Activated CD4-positive, alpha-beta T cell treated with anti-CD3 and anti-CD28 coated beads, Interleukin-2, amount 10 ng/mL, durations not matched to agents 7 days and 5 days (primary cell): Measurements from ENCODE around the gene SYT14. TPM values are rescaled to one million over a fixed set of nuclear protein-coding genes. Genes with fewer than 3 reads are reported as not detected.
"Not testable (repeated sequence)": the region's sequence is repeated elsewhere in the genome, so short reads cannot be mapped to it uniquely, and the experiment has no call there.

Source experiments
- CTCF ChIA-PET: fragments of 350-600 bp; sonication (Branson Sonifier 250); formaldehyde crosslinking; loops from one replicate; lab custom pipeline; 2021; ENCODE audit warnings: antibody characterized with exemption; lab: Charles Lee
- POLR2A ChIA-PET: fragments of 350-600 bp; sonication (Branson Sonifier 250); formaldehyde crosslinking; loops from one replicate; lab custom pipeline; 2021; ENCODE audit warnings: antibody characterized with exemption; lab: Charles Lee
- DNase-seq: peaks from one replicate; pipeline ENCODE4 v3.0.0-alpha.2; 2020
- H3K27ac Mint-ChIP-seq: one replicate; pipeline ENCODE4 v1.8.0; 2021; ENCODE audit warnings: mild to moderate bottlenecking, moderate library complexity, mixed read lengths
- H3K27me3 Mint-ChIP-seq: one replicate; pipeline ENCODE4 v1.8.0; 2021; ENCODE audit warnings: mixed read lengths
- H3K36me3 Mint-ChIP-seq: one replicate; pipeline ENCODE4 v1.8.0; 2021; ENCODE audit warnings: low read depth, mixed read lengths
- H3K4me1 Mint-ChIP-seq: one replicate; pipeline ENCODE4 v1.8.0; 2021; ENCODE audit warnings: mixed read lengths
- H3K4me3 Mint-ChIP-seq: one replicate; pipeline ENCODE4 v1.8.0; 2021; ENCODE audit warnings: mild to moderate bottlenecking, moderate library complexity, mixed read lengths
- H3K9me3 Mint-ChIP-seq: one replicate; pipeline ENCODE4 v1.8.0; 2021; ENCODE audit warnings: mixed read lengths
- total RNA-seq, 2 experiments: library from RNA; stranded (reverse); gene quantifications; one replicate each; pipeline ENCODE4 v1.2.3, GENCODE V29; 2021

Gene SYT14
- not detected for total RNA-seq

DNA sequence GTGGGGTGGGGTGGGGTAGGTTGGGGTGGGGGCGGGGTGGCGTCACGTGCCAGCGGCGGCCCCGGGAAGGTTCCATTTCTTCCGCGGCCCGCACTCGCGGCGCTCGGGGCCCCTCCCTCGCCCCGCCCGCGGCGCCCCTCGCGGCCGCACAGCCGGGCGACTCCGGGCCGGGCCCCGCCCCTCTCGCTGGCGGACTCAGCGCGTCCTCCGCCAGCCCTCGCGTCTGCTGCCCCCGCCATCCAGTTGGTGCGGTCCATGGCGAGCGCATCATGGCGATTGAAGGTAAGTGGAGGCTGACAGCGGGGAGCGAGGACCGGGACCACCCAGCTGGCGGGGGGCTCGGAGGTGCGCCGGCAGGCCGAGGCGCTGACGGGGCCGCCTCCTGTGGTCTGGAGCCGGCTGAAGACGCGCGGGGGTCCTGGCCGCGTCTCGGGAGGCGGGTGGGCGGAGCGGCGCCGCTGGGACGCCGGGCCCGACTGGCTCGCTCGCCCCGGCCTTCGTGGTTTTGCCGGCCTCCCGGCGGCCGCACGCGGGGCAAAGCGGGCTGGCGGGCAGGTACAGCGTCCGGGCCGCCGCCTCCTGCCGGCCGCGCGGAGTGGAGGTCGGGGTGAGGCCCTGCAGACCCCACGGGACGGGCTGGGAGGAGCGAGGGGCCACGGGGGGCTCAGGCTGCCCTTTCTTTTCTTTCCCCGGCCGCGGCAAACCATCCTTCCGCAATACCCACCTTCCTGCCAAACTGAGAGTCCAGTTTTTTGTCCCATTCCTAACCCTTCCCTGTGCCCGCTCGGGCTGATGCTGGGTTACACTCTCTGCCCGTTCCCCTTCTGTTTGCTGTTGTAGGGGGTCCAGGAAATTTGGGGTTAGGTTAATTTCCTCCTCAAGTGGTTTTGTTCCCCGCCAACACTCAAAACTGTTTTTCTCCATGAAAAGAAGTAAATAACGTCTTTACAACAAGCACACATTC, at the start of gene SYT14:
Gene SYT14 (plus strand): TSS at position 222 of the 964 bp plus-strand sequence. CDS start 48 bp downstream, at position 270.
- peaks cover 45% of the 10 kb centered on the region for H3K27me3 Mint-ChIP-seq
- CTCF ChIA-PET = no interaction called here

GRCh38 chr1:209888291-209889076, 49.5 kb upstream of the SYT14 start:
- CTCF ChIA-PET = interaction anchor here (0.6 kb wide), 1 partner anchor 512 kb away, joined by 3 read pairs; no protein-coding TSS in a partner anchor
- POLR2A ChIA-PET, H3K27ac Mint-ChIP-seq, H3K9me3 Mint-ChIP-seq, H3K4me1 Mint-ChIP-seq, DNase-seq, H3K36me3 Mint-ChIP-seq, H3K4me3 Mint-ChIP-seq: not testable (repeated sequence)
- H3K27me3 Mint-ChIP-seq = peaks cover 21% of the 10 kb centered on the region

More for the DNA sequence above, at the start of gene SYT14:
- H3K4me1 Mint-ChIP-seq = peaks cover 9% of the 10 kb centered on the region
- H3K4me3 Mint-ChIP-seq = peak within 1 kb of the TSS; percentile 55
- no peaks in the 10 kb centered on the region for H3K9me3 Mint-ChIP-seq
- no peaks in the 10 kb centered on the region for H3K36me3 Mint-ChIP-seq
- no peak for DNase-seq
- H3K27ac Mint-ChIP-seq = no peak within 1 kb of the TSS
- POLR2A ChIA-PET = no interaction called here

DNA sequence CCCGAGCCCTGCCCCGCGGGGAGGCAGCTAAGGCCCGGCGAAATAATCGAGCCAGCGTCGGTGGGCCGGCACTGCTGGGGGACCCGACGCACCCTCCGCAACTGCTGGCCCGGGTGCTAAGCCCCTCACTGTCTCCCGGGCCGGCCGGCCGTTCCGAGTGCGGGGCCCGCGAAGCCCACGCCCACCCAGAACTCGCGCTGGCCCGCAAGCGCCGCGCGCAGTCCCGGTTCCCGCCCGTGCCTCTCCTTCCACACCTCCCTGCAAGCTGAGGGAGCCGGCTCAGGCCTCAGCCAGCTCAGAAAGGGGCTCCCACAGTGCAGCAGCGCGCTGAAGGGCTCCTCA, 49.0 kb upstream of the SYT14 start:
- H3K36me3 Mint-ChIP-seq = no peaks in the 10 kb centered on the region
- peaks cover 18% of the 10 kb centered on the region for H3K27me3 Mint-ChIP-seq
- ChIA-PET CTCF (no interaction called here), POLR2A (no interaction called here)
- H3K27ac Mint-ChIP-seq = no peak overlapping the region
- no peaks in the 10 kb centered on the region for H3K9me3 Mint-ChIP-seq
- H3K4me3 Mint-ChIP-seq = no peak overlapping the region
- no peaks in the 10 kb centered on the region for H3K4me1 Mint-ChIP-seq
- DNase-seq = no peak

DNA sequence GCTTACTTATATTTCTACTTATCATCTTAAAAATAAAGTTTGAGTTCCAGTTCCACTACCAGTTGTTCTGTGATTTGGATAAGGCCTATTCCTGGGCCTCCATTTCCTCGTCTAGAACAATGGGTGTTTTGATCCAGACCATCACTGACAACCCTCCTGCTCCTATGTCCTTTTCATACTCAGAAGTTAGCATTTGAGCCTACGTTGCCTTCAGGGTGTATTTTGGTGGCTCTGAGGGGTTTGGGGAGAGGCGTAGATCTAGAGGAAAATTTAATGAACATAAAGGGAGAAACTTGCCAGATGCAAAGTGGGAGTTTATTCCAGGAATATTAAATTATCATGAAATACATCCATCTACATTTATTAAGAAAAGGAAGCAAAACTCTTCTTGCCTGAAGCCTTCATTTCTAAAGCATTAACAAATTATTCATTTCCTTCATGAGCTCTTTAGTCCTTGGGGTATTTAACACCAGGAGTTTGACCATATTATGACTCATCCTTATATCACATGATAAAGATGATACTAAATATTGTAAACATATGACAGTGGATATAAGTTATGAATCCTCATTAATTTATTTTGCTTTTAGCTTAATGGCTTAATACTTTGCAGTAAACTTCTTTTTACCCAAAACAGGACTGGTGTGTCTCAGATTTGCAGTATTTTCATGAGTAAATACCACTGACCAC, 47.2 kb upstream of the SYT14 start:
- H3K36me3 Mint-ChIP-seq = no peaks in the 10 kb centered on the region
- peaks cover 12% of the 10 kb centered on the region for H3K27me3 Mint-ChIP-seq
- POLR2A ChIA-PET = no interaction called here
- H3K27ac Mint-ChIP-seq = no peak overlapping the region
- CTCF ChIA-PET = no interaction called here
- H3K4me1 Mint-ChIP-seq = peaks cover 4% of the 10 kb centered on the region
- H3K4me3 Mint-ChIP-seq = no peak overlapping the region
- DNase-seq = no peak
- H3K9me3 Mint-ChIP-seq = no peaks in the 10 kb centered on the region

GRCh38 chr1:209893751-209894150, 44.3 kb upstream of the SYT14 start:
- no peaks in the 10 kb centered on the region for H3K27me3 Mint-ChIP-seq
- ChIA-PET POLR2A (interaction anchor here (0.6 kb wide), 1 partner anchor 27 kb away, joined by 6 read pairs; no protein-coding TSS in a partner anchor), CTCF (interaction anchor here (0.6 kb wide), 2 partner anchors 1008 to 1676 kb away, joined by 3 read pairs; no protein-coding TSS in a partner anchor)
- H3K4me1 Mint-ChIP-seq = peaks cover 8% of the 10 kb centered on the region
- DNase-seq = no peak
- H3K4me3 Mint-ChIP-seq = no peak overlapping the region
- no peaks in the 10 kb centered on the region for H3K36me3 Mint-ChIP-seq
- H3K27ac Mint-ChIP-seq = no peak overlapping the region
- no peaks in the 10 kb centered on the region for H3K9me3 Mint-ChIP-seq

- Mint-ChIP-seq H3K4me1 (peaks cover 8% of the 10 kb centered on the region), H3K9me3 (no peaks in the 10 kb centered on the region), H3K36me3 (no peaks in the 10 kb centered on the region), H3K27me3 (no peaks in the 10 kb centered on the region), H3K27ac (no peak overlapping the region), H3K4me3 (no peak overlapping the region)
- no peak for DNase-seq
- POLR2A ChIA-PET = no interaction called here
- CTCF ChIA-PET = no interaction called here
These were observed 42.3 kb upstream of the SYT14 start for GRCh38 chr1:209895709-209896108.

GRCh38 chr1:209896346-209896745, 41.7 kb upstream of the SYT14 start:
- ChIA-PET CTCF (no interaction called here), POLR2A (no interaction called here)
- no peak overlapping the region for H3K27ac Mint-ChIP-seq
- no peak for DNase-seq
- H3K27me3 Mint-ChIP-seq = no peaks in the 10 kb centered on the region
- no peak overlapping the region for H3K4me3 Mint-ChIP-seq
- no peaks in the 10 kb centered on the region for H3K36me3 Mint-ChIP-seq
- peaks cover 8% of the 10 kb centered on the region for H3K4me1 Mint-ChIP-seq
- no peaks in the 10 kb centered on the region for H3K9me3 Mint-ChIP-seq

- CTCF ChIA-PET, H3K9me3 Mint-ChIP-seq, H3K4me3 Mint-ChIP-seq, DNase-seq, H3K36me3 Mint-ChIP-seq, H3K27me3 Mint-ChIP-seq, H3K4me1 Mint-ChIP-seq, POLR2A ChIA-PET, H3K27ac Mint-ChIP-seq: not testable (repeated sequence)
These were observed 39.7 kb upstream of the SYT14 start for GRCh38 chr1:209898271-209898670.

DNA sequence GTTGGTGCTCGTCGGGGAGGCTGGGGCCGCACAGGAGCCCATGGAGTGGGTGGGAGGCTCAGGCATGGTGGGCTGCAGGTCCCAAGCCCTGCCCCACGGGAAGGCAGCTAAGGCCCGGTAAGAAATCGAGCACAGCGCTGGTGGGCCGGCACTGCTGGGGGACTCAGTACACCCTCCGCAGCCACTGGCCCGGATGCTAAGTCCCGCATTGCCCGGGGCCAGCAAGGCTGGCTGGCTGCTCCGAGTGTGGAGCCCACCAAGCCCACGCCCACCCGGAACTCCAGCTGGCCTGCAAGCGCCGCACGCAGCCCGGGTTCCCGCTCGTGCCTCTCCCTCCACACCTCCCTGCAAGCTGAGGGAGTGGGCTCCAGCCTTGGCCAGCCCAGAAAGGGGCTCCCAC, 39.2 kb upstream of the SYT14 start:
- H3K9me3 Mint-ChIP-seq, H3K27me3 Mint-ChIP-seq, DNase-seq, H3K27ac Mint-ChIP-seq, POLR2A ChIA-PET, H3K4me3 Mint-ChIP-seq, H3K36me3 Mint-ChIP-seq, H3K4me1 Mint-ChIP-seq: not testable (repeated sequence)
- CTCF ChIA-PET = interaction anchor here (1.4 kb wide), 1 partner anchor 42 kb away, joined by 4 read pairs; no protein-coding TSS in a partner anchor

- ChIA-PET CTCF (interaction anchor here (1.4 kb wide), 1 partner anchor 43 kb away, joined by 4 read pairs; no protein-coding TSS in a partner anchor), POLR2A (interaction anchor here (0.6 kb wide), 1 partner anchor 209 kb away, joined by 4 read pairs; no protein-coding TSS in a partner anchor)
- Mint-ChIP-seq H3K36me3 (no peaks in the 10 kb centered on the region), H3K4me3 (no peak overlapping the region), H3K9me3 (no peaks in the 10 kb centered on the region), H3K27ac (no peak overlapping the region), H3K4me1 (peaks cover 8% of the 10 kb centered on the region), H3K27me3 (peaks cover under 1% of the 10 kb centered on the region)
- no peak for DNase-seq
These were observed 38.1 kb upstream of the SYT14 start for GRCh38 chr1:209899948-209900347.

- DNase-seq = no peak
- Mint-ChIP-seq H3K4me1 (peaks cover 5% of the 10 kb centered on the region), H3K4me3 (no peak overlapping the region), H3K27me3 (peaks cover 1% of the 10 kb centered on the region), H3K27ac (no peak overlapping the region), H3K36me3 (no peaks in the 10 kb centered on the region), H3K9me3 (no peaks in the 10 kb centered on the region)
- CTCF ChIA-PET = interaction anchor here (0.6 kb wide), 1 partner anchor 1160 kb away, joined by 3 read pairs; no protein-coding TSS in a partner anchor
- POLR2A ChIA-PET = no interaction called here
These were observed 37.3 kb upstream of the SYT14 start for GRCh38 chr1:209900734-209901133.

GRCh38 chr1:209901211-209901610, 36.8 kb upstream of the SYT14 start:
- H3K36me3 Mint-ChIP-seq = no peaks in the 10 kb centered on the region
- no peaks in the 10 kb centered on the region for H3K9me3 Mint-ChIP-seq
- POLR2A ChIA-PET = no interaction called here
- no peak overlapping the region for H3K4me3 Mint-ChIP-seq
- CTCF ChIA-PET = interaction anchor here (0.6 kb wide), 1 partner anchor 1159 kb away, joined by 3 read pairs; no protein-coding TSS in a partner anchor
- no peaks in the 10 kb centered on the region for H3K4me1 Mint-ChIP-seq
- H3K27me3 Mint-ChIP-seq = peaks cover 1% of the 10 kb centered on the region
- no peak overlapping the region for H3K27ac Mint-ChIP-seq
- DNase-seq = no peak
